A673 (cell line): Measurements from ENCODE around the gene NSD2.

Source experiments
- CTCF ChIP-seq: fragments of 300-800, 200-600 bp; sonication (generic); conservative IDR thresholded peaks from 2 replicates; pipeline ENCODE4 v1.5.1; 2017; ENCODE audit warnings: low read depth, mild to moderate bottlenecking, antibody characterized with exemption, low read length, moderate library complexity, mixed read lengths
- EZH2 ChIP-seq: fragments of 200-600 bp; sonication (generic); IDR thresholded peaks from 2 replicates; pipeline ENCODE4 v1.6.1; 2017; ENCODE audit warnings: borderline replicate concordance, low read depth, mild to moderate bottlenecking, mixed read lengths, antibody characterized with exemption, low read length; ENCODE audit not compliant: poor library complexity, severe bottlenecking

- TF ChIP-seq CTCF = no peak
- TF ChIP-seq EZH2 = no peak
Measured at GRCh38 chr4:1948892-1949436, 77.8 kb downstream of the NSD2 start.
